Left renal cortex interstitium (tissue), 4 donors: Measurements from ENCODE around the gene GRK5. TPM values are rescaled to one million over a fixed set of nuclear protein-coding genes. Genes with fewer than 3 reads are reported as not detected.

Experiments
- DNase-seq, 4 donors: peaks; one replicate each; pipeline ENCODE4 v3.0.0-alpha.2; 2013; ENCODE audit warnings: low read depth in 4 of 4, low spot score in 2 of 4, missing footprints in 1 of 4
- polyA plus RNA-seq, 4 donors: library from polyadenylated mRNA; unstranded; fragments of 120-200 nt; gene quantifications; one replicate each; pipeline ENCODE4 v1.2.1, GENCODE V29; 2013; ENCODE audit not compliant: insufficient read length in 4 of 4

The GRK5 gene
- polyA plus RNA-seq, 4 donors: 15.0 to 17.4 (median 16.4) TPM

GRCh38 chr10:119371704-119372663 is 164.6 kb downstream of the GRK5 start:
- no peak for DNase-seq

- no peak for DNase-seq
These were observed 166.1 kb downstream of the GRK5 start for GRCh38 chr10:119373294-119374102.

- no peak for DNase-seq
These were observed 166.9 kb downstream of the GRK5 start for GRCh38 chr10:119374236-119374635.

- no peak for DNase-seq
These were observed 168.4 kb downstream of the GRK5 start for GRCh38 chr10:119375574-119376272.

GRCh38 chr10:119377451-119377957 is 170.1 kb downstream of the GRK5 start:
- DNase-seq: no peak

GRCh38 chr10:119377958-119378736 is 170.8 kb downstream of the GRK5 start:
- no peak for DNase-seq

- DNase-seq: no peak
These were observed 171.3 kb downstream of the GRK5 start for GRCh38 chr10:119378737-119379067.

GRCh38 chr10:119379466-119380071 is 172.2 kb downstream of the GRK5 start:
- no peak for DNase-seq

GRCh38 chr10:119383174-119383856 is 175.9 kb downstream of the GRK5 start:
- no peak for DNase-seq

GRCh38 chr10:119384127-119384526 is 176.8 kb downstream of the GRK5 start:
- DNase-seq: no peak

- no peak for DNase-seq
These were observed 179.3 kb downstream of the GRK5 start for GRCh38 chr10:119386666-119387065.

GRCh38 chr10:119388849-119389345 is 181.5 kb downstream of the GRK5 start:
- no peak for DNase-seq

- no peak for DNase-seq
These were observed 184.3 kb downstream of the GRK5 start for GRCh38 chr10:119391440-119392251.

- DNase-seq: no peak
These were observed 185.6 kb downstream of the GRK5 start for GRCh38 chr10:119393019-119393418.

- no peak for DNase-seq
These were observed 186.1 kb downstream of the GRK5 start for GRCh38 chr10:119393421-119393820.

- no peak for DNase-seq
These were observed 186.5 kb downstream of the GRK5 start for GRCh38 chr10:119393845-119394244.

GRCh38 chr10:119394657-119395279 is 187.4 kb downstream of the GRK5 start:
- DNase-seq: no peak
